ENCODE results near the gene LTC4S. TPM values are rescaled to one million over a fixed set of nuclear protein-coding genes. Genes with fewer than 3 reads are reported as not detected.

Gene LTC4S
- total RNA-seq, 6 donors from 2014 or later = 6.7 to 33.1 (median 21.3) TPM

- peaks cover 50 to 60% (median 54%) of the 10 kb centered on the region in 4 donors for H3K4me1 ChIP-seq
- H3K27ac ChIP-seq = peak overlapping the region in 3 of 4 donors; percentile 75 to 85 (median 82)
- H3K4me3 ChIP-seq = peak overlapping the region in 3 of 4 donors; percentile 54 to 80 (median 67)
- 70% methylated on average over 2 of the region's 3 CpGs; no CpG with 5 or more reads in 1 of the 2 donors for WGBS, 2 donors
- H3K9me3 ChIP-seq = no peaks in the 10 kb centered on the region
- peaks cover 18 to 25% (median 25%) of the 10 kb centered on the region in 4 donors for H3K36me3 ChIP-seq
- TF ChIP-seq EP300 (IDR thresholded peaks at IDR 0.05) (no peak), POLR2AphosphoS5 (IDR thresholded peaks at IDR 0.05) (no peak), CTCF (IDR thresholded peaks at IDR 0.05) (no peak), POLR2A (IDR thresholded peaks at IDR 0.05) (no peak)
- H3K27me3 ChIP-seq = no peaks in the 10 kb centered on the region
- ATAC-seq (ENCODE audit: low FRiP score in 2 of 2) (no peak), DNase-seq (no peak)
These were observed 789 bp downstream of the LTC4S start for GRCh38 chr5:179794575-179794974.

GRCh38 chr5:179795049-179795862 lies 1.5 kb downstream of the LTC4S start:
- Histone ChIP-seq H3K4me1 (peaks cover 50 to 60% (median 54%) of the 10 kb centered on the region in 4 donors), H3K27ac (peak overlapping the region; percentile 81 to 87 (median 84)), H3K36me3 (peaks cover 22 to 32% (median 31%) of the 10 kb centered on the region in 4 donors), H3K27me3 (no peaks in the 10 kb centered on the region), H3K9me3 (no peaks in the 10 kb centered on the region), H3K4me3 (peak overlapping the region; percentile 51 to 80 (median 60))
- peak; percentile 67 to 72 for DNase-seq
- ATAC-seq (ENCODE audit: low FRiP score in 2 of 2) = peak; percentile 3 to 31
- TF ChIP-seq POLR2AphosphoS5 (IDR thresholded peaks at IDR 0.05) = no peak
- TF ChIP-seq EP300 (IDR thresholded peaks at IDR 0.05) = no peak
- no peak for TF ChIP-seq POLR2A (IDR thresholded peaks at IDR 0.05)
- no peak for TF ChIP-seq CTCF (IDR thresholded peaks at IDR 0.05)
- 13 to 26% methylated on average over 7 to 25 of the region's 53 CpGs for WGBS, 2 donors

- Histone ChIP-seq H3K36me3 (peaks cover 22 to 41% (median 40%) of the 10 kb centered on the region in 4 donors), H3K9me3 (no peaks in the 10 kb centered on the region), H3K4me3 (peak overlapping the region; percentile 51 to 80 (median 60)), H3K27ac (peak overlapping the region; percentile 81 to 87 (median 84)), H3K27me3 (no peaks in the 10 kb centered on the region), H3K4me1 (peaks cover 50 to 60% (median 54%) of the 10 kb centered on the region in 4 donors)
- ATAC-seq (ENCODE audit: low FRiP score in 2 of 2) = peak; percentile 78 to 89
- DNase-seq = peak; percentile 89 to 97
- TF ChIP-seq POLR2AphosphoS5 (IDR thresholded peaks at IDR 0.05) = peak in 1 of 2 donors; percentile 43
- TF ChIP-seq EP300 (IDR thresholded peaks at IDR 0.05) = no peak
- peak in 2 of 4 donors; percentile 30 to 70 for TF ChIP-seq POLR2A (IDR thresholded peaks at IDR 0.05)
- peak; percentile 84 to 98 (median 96) for TF ChIP-seq CTCF (IDR thresholded peaks at IDR 0.05)
- WGBS, 2 donors = 5 to 23% methylated on average over 8 to 36 of the region's 113 CpGs
These were observed 2.4 kb downstream of the LTC4S start for GRCh38 chr5:179795863-179796833.

- 87 to 90% methylated on average over 14 to 21 of the region's 21 CpGs for WGBS, 2 donors
- no peaks in the 10 kb centered on the region for H3K27me3 ChIP-seq
- ATAC-seq (ENCODE audit: low FRiP score in 2 of 2) (no peak), DNase-seq (peak in 1 of 2 donors; percentile 72)
- peaks cover 22 to 46% (median 44%) of the 10 kb centered on the region in 4 donors for H3K36me3 ChIP-seq
- H3K4me3 ChIP-seq = peak overlapping the region in 3 of 4 donors; percentile 54 to 80 (median 67)
- H3K27ac ChIP-seq = peak overlapping the region; percentile 81 to 87 (median 84)
- TF ChIP-seq POLR2AphosphoS5 (IDR thresholded peaks at IDR 0.05) (no peak), POLR2A (IDR thresholded peaks at IDR 0.05) (no peak), CTCF (IDR thresholded peaks at IDR 0.05) (no peak), EP300 (IDR thresholded peaks at IDR 0.05) (no peak)
- H3K4me1 ChIP-seq = peaks cover 48 to 57% (median 53%) of the 10 kb centered on the region in 4 donors
- H3K9me3 ChIP-seq = no peaks in the 10 kb centered on the region
These were observed 3.3 kb downstream of the LTC4S start for GRCh38 chr5:179796877-179797608.
